Stimulated activated CD4-positive, alpha-beta T cell treated with anti-CD3 and anti-CD28 coated beads, Interleukin-4, amount 100 ng/mL, for 1 hour (primary cell): ENCODE measurements around the gene SRGAP2C.
"Not testable (repeated sequence)": the region's sequence is repeated elsewhere in the genome, so short reads cannot be mapped to it uniquely, and the experiment has no call there.

Experiments
- DNase-seq: peaks from one replicate; pipeline ENCODE4 v3.0.0-alpha.2; 2020

The SRGAP2C gene

DNA sequence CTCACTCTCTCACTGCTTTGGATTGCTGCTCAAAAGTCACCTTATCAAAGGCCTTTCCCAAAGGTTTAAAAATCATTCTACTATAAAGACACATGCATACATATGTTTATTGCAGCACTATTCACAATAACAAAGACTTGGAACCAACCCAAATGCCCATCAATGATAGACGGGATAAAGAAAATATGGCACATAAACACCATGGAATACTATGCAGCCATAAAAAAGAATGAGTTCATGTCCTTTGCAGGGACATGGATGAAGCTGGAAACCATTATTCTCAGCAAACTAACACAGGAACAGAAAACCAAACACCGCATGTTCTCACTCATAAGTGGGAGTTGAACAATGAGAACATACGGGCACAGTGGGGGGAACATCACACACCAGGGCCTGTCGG, 45.9 kb downstream of the SRGAP2C start:
- not testable (repeated sequence) for DNase-seq

DNA sequence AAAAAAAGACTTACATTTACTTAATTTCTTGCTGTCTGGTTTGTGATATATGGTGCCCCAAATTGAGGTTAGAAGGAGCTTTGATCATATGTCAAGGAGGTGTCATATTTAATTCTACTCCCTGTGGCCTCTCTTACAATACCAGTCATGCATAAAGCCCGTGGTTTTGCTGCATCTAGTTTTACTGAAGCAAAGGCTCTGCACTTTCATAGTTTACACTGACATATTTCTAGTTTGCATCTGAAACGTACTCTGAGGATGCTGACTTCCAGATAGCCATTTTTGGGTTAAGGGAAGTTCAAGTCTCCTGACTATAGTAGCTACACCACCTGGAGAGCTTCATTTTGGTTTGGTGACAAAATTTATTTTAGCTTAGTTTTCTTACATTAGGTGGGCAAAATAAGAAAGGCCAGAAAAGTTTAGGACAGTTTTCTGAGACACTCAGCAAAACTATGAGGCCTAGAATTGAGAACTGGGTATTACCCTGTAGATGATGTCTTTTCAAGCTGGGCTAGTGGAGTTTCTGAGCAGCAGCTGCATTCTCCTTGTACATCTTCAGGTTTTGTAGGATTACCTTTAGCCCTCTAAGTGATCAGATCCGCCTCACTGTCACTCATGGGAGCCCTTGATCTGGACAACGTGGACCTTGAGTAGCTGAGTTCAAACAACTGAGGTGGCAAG, 47.8 kb downstream of the SRGAP2C start:
- DNase-seq = not testable (repeated sequence)

DNA sequence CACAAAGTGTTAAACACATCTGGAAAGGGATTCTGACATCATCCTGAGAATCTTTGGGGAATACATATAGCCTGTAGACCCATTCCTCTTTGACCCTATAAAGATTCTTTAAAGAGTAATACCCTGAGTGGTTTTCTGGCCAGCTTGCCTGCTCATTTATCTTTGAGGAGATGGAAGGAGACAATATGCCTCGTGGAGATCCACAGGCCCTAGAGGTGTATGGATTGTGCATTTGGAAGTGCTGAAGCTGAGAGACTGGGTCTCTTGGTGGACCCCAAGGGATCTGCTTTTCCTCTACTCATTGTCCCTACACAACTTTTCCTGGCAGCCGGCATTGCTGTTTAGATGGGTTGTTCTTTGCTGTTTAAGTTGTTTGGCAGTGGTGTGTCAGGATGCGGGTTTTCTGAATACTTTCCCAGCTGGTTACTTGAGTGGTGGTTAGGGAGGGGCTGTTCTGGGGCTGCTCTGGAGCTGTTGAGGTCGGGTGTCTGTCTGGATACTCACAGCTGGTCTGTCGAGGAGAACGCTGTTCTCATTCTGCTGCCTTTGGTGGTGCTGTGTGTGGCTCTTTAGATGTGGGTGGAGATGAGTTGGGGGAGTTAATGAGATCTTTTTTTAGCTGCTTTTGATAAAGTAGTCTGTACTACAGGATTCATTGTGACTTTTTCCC, 49.5 kb downstream of the SRGAP2C start:
- not testable (repeated sequence) for DNase-seq

- DNase-seq = not testable (repeated sequence)
Observed at GRCh38 chr1:121238384-121238783, 53.6 kb downstream of the SRGAP2C start.

- not testable (repeated sequence) for DNase-seq
Observed at GRCh38 chr1:121243913-121244312, 59.1 kb downstream of the SRGAP2C start.

- not testable (repeated sequence) for DNase-seq
Observed at GRCh38 chr1:121246399-121246798, 61.6 kb downstream of the SRGAP2C start.

DNA sequence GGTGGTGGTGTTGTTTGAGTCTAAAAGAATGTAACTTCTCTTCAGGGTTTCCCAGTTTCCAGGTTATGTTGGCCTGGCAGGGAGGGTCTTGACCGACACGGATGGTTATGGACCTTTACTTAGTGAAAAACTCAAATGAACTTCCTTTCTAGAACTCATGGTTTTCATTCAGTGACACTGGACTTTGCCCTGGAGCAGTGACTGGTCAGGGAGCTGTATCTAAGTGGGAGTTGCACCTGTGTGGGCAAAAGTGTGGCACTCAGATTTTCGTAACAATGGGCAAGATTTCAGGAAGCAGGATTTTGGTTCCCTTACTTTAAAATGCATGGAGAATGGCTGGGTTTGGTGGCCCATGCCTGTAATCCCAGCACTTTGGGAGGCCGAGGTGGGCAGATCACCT, 67.9 kb downstream of the SRGAP2C start:
- DNase-seq = not testable (repeated sequence)

- not testable (repeated sequence) for DNase-seq
Observed at GRCh38 chr1:121254618-121255017, 69.8 kb downstream of the SRGAP2C start.

- DNase-seq = not testable (repeated sequence)
Observed at GRCh38 chr1:121257632-121258031, 72.9 kb downstream of the SRGAP2C start.

GRCh38 chr1:121258134-121258533, 73.4 kb downstream of the SRGAP2C start:
- DNase-seq = not testable (repeated sequence)

DNA sequence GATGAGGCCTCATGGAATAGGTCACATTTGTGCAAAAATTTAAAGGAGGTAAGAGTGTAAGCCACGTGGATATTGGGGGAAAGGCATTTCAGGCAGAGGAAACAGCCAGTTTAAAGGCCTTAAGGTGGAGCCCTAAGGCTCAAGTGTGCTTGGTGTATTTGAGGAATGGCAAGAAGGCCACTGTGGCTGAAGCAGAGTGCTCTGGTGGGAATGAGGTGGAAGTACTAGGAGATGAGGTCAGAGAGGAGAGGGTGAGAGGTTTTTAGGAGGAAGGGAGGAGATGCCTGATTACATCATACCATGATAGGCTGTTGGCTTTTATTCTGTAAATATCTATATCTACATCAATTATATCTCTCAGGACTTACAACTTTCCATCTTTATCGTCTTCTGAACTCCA, 75.4 kb downstream of the SRGAP2C start:
- not testable (repeated sequence) for DNase-seq

DNA sequence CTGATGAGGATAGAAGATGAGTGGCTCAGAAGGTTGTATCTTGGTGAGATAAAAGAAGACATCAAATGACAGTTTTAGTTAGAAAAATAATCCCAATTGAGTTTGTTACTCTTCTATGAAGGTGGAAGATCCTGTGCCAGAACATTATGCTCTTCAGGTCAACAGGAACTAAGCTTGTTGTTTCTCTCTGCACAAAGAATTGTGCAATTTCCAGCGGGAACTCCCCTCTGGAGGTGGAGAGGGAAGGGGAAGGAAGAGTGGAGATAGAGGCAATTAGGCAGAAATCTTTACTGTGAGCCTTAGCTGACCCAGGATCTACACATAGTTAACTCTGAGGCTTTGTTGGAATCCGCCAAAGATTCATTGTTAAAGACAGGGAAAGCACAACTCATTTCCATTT, 77.4 kb downstream of the SRGAP2C start:
- DNase-seq = not testable (repeated sequence)

DNA sequence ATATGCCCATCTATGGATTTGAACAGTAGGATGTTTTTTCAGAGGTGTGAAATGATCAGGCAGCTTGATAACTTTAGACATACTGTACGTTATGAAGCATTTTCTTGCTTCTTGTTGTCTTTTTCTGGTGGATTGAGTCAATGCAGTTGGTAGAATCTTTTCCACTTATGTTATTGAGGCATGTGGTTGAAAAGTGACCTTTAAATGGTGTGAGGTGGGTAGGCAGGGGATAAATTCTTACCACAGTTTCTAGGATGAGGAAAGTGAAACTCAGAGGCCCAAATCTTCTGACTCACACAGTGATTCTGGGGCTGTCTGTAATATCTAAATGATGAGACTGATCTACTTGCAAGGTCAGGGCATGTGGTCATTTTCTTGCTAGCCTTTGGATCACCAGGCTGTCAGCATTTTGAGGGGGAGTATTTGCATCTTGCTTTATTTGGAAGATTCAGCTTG, 79.0 kb downstream of the SRGAP2C start:
- DNase-seq = not testable (repeated sequence)

DNA sequence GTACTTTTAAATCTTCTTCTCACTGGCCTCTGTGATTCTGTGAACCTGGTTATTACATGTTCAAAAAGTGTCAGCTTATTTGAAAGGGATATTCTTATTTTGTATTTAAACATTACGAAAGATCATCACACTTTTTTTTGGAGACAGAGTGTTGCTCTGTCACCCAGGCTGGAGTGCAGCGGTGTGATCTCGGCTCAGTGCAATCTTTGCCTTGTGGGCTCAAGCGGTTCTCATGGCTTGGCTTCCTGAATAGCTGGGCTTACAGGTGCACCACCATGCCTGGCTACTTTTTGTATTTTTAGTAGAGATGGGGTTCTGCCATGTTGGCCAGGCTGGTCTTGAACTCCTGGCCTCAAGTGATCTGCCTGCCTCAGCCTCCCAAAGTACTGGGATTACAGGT, 82.3 kb downstream of the SRGAP2C start:
- DNase-seq = not testable (repeated sequence)

GRCh38 chr1:121269309-121269708, 84.5 kb downstream of the SRGAP2C start:
- DNase-seq = not testable (repeated sequence)

GRCh38 chr1:121269973-121270372, 85.2 kb downstream of the SRGAP2C start:
- not testable (repeated sequence) for DNase-seq

DNA sequence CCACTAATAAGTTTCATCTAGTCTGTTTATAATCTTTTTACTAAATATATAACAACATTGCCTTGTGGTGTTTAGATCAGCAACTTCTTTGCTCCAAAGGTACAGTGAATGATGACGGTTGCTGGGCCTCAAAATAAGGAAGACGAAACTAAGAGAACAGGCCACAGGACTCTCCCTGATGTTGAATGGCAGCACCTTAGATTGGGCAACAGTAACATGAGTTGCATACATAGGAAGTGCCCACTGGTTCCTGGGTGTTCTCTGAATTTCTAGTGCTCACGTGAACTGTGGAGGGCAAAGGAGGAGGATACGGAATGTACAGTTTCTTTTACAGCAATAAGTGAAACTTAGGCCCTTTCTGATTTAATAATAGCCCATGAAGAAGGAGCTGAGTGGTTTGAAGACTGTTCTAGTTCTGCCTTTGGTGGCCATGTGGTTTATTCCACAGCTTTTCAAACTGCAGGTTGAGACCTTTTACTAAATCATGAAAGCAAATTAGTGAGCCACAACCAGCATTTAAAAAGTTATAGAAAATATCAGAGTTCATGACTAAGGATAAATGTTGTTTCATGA, 86.5 kb downstream of the SRGAP2C start:
- not testable (repeated sequence) for DNase-seq

DNA sequence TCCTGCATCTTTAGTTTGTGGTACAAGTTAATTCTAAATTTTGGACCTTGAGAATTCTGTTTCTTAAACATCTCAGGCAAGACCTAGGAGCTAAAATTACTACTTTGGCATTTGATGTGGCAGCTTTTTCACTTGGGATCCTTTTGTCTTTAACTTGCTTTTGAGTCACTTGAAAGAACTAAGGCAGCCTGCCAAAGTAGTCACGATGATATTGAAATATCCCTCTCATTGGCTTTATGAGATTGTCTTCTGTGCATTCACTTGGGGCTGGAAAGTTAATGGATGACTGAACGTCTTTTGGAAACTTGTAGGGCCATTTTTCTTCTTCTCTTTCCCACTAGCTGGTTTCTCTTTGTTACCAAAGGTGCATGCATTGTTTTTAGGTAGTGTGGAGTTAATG, 90.7 kb downstream of the SRGAP2C start:
- not testable (repeated sequence) for DNase-seq

DNA sequence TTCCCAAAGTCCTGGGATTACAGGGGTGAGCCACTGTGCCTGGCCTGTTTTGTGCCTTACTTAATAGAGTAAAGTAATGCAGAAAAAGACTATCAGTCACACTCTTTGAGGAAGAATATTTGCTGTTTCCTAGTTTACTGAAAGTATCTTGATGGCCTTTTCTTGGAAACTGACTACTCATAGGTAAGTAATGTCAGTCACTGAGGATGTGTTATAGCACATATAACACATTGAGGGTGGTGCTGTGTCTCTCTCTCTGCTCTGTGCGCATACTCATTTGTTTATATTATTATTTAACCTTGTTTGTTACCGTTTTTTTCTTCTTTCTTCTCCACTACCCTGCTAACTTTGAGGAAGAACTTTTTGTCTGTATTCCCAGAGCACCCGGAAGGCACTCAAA, 93.4 kb downstream of the SRGAP2C start:
- not testable (repeated sequence) for DNase-seq

DNA sequence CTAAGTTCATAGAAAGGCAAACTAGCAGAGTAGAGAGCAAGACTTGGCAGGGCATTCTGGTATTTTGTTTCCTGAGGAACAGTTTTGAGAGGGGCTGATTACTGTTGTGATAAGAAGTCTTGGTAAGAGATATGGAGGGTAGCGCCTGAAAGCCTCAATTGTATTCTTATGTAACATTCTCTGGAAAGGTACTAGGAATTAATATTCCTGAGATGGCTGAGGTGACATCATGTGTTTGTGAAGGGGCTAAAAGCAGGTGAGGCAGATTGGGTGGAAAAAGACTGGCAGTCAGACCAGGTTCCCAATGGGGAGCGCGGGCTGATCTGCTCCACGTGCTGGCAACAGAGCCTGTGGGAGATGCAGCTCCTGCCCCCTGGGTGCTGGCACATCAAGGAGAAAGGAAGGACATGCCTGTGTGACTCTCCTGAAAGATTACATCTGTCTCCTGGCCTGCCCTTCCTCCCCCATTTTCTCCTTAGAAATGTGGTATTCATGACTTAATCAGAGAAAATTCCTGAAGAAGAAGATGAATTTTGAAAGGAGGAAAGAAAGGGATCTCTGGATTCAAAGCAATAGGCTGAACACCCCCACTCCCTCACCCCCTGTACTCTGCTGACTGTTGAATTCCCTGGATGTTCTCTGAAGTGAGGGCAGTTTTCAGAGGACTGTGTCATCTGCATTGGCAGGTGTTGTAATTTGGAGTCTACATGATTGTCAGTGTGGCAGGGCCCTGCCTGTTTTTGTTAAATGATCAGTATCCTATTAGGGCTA, 94.2 kb downstream of the SRGAP2C start:
- not testable (repeated sequence) for DNase-seq

DNA sequence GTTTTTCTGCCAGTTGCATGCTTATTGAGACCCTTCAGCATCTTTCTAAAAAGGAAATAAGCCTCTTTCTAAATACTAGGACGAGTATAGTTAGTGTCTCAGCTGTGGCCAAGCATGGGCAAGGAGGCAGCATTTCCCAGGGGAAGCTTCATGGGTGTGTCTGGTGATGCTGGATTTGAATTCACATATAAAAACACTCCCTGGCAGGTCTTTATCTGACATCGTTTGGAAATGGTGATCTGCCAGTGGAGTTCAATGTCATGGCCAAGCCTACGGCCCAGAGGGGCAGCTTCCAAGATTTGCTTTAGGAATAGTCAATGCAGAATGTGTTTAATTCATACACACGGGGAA, 94.7 kb downstream of the SRGAP2C start:
- DNase-seq = not testable (repeated sequence)

DNA sequence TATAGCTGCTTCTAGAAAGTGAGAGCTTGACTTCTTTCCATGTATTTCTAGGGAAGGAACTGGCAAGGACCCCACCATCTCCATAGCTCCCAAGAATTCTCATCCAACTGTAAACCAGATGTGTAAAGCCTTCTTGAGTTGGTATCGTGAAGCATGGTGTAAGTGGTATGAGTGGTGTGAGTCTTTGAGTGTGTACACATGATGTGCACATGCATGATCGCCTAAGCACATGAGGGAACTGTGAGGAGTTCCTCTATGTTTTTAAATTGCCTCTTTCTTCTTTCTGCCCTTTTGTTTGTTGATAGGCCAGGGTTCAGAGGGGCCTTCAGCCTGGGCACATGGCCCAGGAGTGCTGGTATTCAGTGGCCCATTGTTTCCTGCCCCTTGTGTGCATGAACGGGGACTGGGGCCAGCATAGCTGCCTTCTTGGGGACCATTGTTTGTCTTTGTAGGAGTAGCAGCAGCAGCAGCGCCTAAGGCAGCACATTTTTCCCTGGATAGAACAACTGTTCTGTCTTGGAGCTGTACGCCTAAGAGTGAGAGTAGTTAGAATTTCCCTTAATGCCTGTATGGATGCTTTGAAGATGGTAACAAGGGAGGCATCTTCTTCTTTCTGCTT, 96.0 kb downstream of the SRGAP2C start:
- DNase-seq = not testable (repeated sequence)

DNA sequence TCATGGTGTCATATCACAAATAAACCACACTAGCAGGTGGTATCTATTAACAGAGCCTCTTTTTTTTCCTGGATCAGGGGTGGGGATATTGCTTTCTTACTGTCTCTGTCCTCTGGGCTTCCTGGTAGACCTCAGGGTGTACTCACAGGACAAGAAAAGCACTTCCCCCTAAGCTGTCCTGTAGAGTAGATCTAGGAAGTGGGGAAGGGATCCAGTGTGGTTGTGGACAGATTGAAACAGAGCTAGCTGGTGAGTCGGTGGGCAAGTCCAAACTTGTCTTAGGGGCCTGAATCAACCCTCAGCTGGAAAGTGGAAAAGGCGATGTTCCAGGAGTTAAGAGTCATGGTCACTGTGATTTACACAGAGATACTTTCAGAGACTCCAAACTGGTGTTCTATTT, 96.7 kb downstream of the SRGAP2C start:
- not testable (repeated sequence) for DNase-seq
